A549 (cell line): ENCODE measurements around the gene COL5A1. TPM values are rescaled to one million over a fixed set of nuclear protein-coding genes. Genes with fewer than 3 reads are reported as not detected.

Experiments used
- ATAC-seq, 2 experiments: fragments of 200-7000 bp in 1 of 2; fragments of >200 bp in 1 of 2; cut with Nextera tagmentation in 1 of 2; cut with Tn5 transposase in 1 of 2; 3 replicates each; pipeline versions ENCODE4 v1.8.0 to v1.9.1; 2018 to 2020; ENCODE audit warnings: mild to moderate bottlenecking in 1 of 2, moderate library complexity in 1 of 2
- CTCF ChIA-PET: fragments of 300-600 bp; sonication (Branson Sonifier 250); formaldehyde crosslinking; extraction: SDS; loops from one replicate; lab custom pipeline; 2021; ENCODE audit warnings: antibody characterized with exemption, inconsistent platforms; lab: Yijun Ruan, JAX
- POLR2A ChIA-PET: fragments of 350-600 bp; formaldehyde crosslinking; extraction: SDS; loops from one replicate; lab custom pipeline; 2021; ENCODE audit warnings: antibody characterized with exemption, inconsistent platforms; lab: Yijun Ruan, JAX
- DNase-seq, 2 experiments: peaks; one replicate each; pipeline versions ENCODE4 v3.0.0 to v3.0.0-alpha.2; 2011 to 2016; ENCODE audit warnings: low read depth in 1 of 2, low spot score in 1 of 2
- FAIRE-seq: peaks from 2 replicates; lab custom pipeline; 2011; peaks lifted over from hg19 to GRCh38; lab: Jason Lieb, UNC
- H3K27ac ChIP-seq, 2 experiments: fragments of >200 bp; sonication (Bioruptor Twin); formaldehyde crosslinking; 3 replicates each; pipeline ENCODE4 v1.5.1; 2016 to 2017
- H3K4me1 ChIP-seq: fragments of >200 bp; sonication (Bioruptor Twin); formaldehyde crosslinking; 3 replicates; pipeline ENCODE4 v1.6.1; 2016
- H3K4me2 ChIP-seq: fragments of >200 bp; sonication (Bioruptor Twin); formaldehyde crosslinking; 3 replicates; pipeline ENCODE4 v1.6.1; 2016
- H3K4me3 ChIP-seq: fragments of >200 bp; sonication (Bioruptor Twin); formaldehyde crosslinking; 3 replicates; pipeline ENCODE4 v1.5.1; 2016
- H3K9me3 ChIP-seq: fragments of >200 bp; sonication (Bioruptor Twin); formaldehyde crosslinking; 3 replicates; pipeline ENCODE4 v1.6.1; 2016
- BCL3 ChIP-seq: fragments of >200 bp; sonication (Bioruptor Twin); formaldehyde crosslinking; IDR thresholded peaks from 3 replicates; pipeline ENCODE4 v1.6.1; 2016
- BHLHE40 ChIP-seq: IDR thresholded peaks from 2 replicates; pipeline ENCODE4 v1.6.1; 2012; ENCODE audit warnings: low read depth, low read length, inconsistent platforms
- CBX2 ChIP-seq: fragments of 200-600 bp; sonication (generic); IDR thresholded peaks from 2 replicates; pipeline ENCODE4 v1.6.1; 2016; ENCODE audit warnings: low read depth, mild to moderate bottlenecking, borderline replicate concordance
- CBX8 ChIP-seq: fragments of 200-600 bp; sonication (generic); IDR thresholded peaks from 2 replicates; pipeline ENCODE4 v1.6.1; 2016
- CEBPB ChIP-seq, 2 experiments: fragments of >200 bp in 1 of 2; sonication (Bioruptor Twin) in 1 of 2; formaldehyde crosslinking in 1 of 2; IDR thresholded peaks; 2 replicates each; pipeline ENCODE4 v1.6.1; 2012 to 2016
- CHD2 ChIP-seq: fragments of 150-350 bp; IDR thresholded peaks from 2 replicates; pipeline ENCODE4 v1.6.1; 2014; ENCODE audit warnings: low read length; ENCODE audit not compliant: partially characterized antibody
- CTCF ChIP-seq: fragments of >200 bp; sonication (Bioruptor Twin); formaldehyde crosslinking; IDR thresholded peaks from 3 replicates; pipeline ENCODE4 v1.5.1; 2016
- EHMT2 ChIP-seq: fragments of 200-600 bp; sonication (generic); IDR thresholded peaks from 2 replicates; pipeline ENCODE4 v1.6.1; 2016; ENCODE audit warnings: antibody characterized with exemption, low read depth, mild to moderate bottlenecking, moderate library complexity
- FOXS1 ChIP-seq: fragments of 250-450 bp; sonication (Bioruptor Pico); IDR thresholded peaks from 2 replicates; pipeline ENCODE4 v1.5.0; 2020; ENCODE audit warnings: mild to moderate bottlenecking, moderate library complexity
- GATA3 ChIP-seq: IDR thresholded peaks from 2 replicates; pipeline ENCODE4 v1.6.1; 2012; ENCODE audit warnings: borderline replicate concordance
- HDAC2 ChIP-seq: fragments of 200-600 bp; sonication (generic); IDR thresholded peaks from 2 replicates; pipeline ENCODE4 v1.6.1; 2016
- HEYL ChIP-seq: fragments of 250-450 bp; sonication (Bioruptor Pico); IDR thresholded peaks from 2 replicates; pipeline ENCODE4 v1.8.0; 2021; ENCODE audit warnings: mild to moderate bottlenecking, moderate library complexity
- HOXA7 ChIP-seq: fragments of 250-450 bp; sonication (Bioruptor Pico); IDR thresholded peaks from 2 replicates; pipeline ENCODE4 v1.5.0; 2020; ENCODE audit warnings: mild to moderate bottlenecking, moderate library complexity
- HOXB5 ChIP-seq: fragments of 250-450 bp; sonication (Bioruptor Pico); IDR thresholded peaks from 2 replicates; pipeline ENCODE4 v1.5.0; 2020; ENCODE audit warnings: mild to moderate bottlenecking, moderate library complexity
- JUNB ChIP-seq: fragments of >200 bp; sonication (Bioruptor Twin); formaldehyde crosslinking; IDR thresholded peaks from 2 replicates; pipeline ENCODE4 v1.6.1; 2016
- KDM1A ChIP-seq: fragments of 200-600 bp; sonication (generic); IDR thresholded peaks from 2 replicates; pipeline ENCODE4 v1.6.1; 2016; ENCODE audit warnings: low read depth, mild to moderate bottlenecking
- MAFK ChIP-seq: fragments of 450-650 bp; IDR thresholded peaks from 2 replicates; pipeline ENCODE4 v1.6.1; 2014; ENCODE audit not compliant: partially characterized antibody
- MAZ ChIP-seq: fragments of 150-350 bp; IDR thresholded peaks from 2 replicates; pipeline ENCODE4 v1.6.1; 2014; ENCODE audit warnings: antibody characterized with exemption, low read depth, low read length, borderline replicate concordance
- NFE2L2 ChIP-seq: fragments of 150-350 bp; conservative IDR thresholded peaks from 2 replicates; pipeline ENCODE4 v1.6.1; 2014; ENCODE audit warnings: low read length
- NR3C1 ChIP-seq: fragments of >200 bp; sonication (Bioruptor Twin); formaldehyde crosslinking; IDR thresholded peaks from 3 replicates; pipeline ENCODE4 v1.6.1; 2017
- PBX3 ChIP-seq: IDR thresholded peaks from 2 replicates; pipeline ENCODE4 v1.6.1; 2012
- POLR2A ChIP-seq: IDR thresholded peaks from 2 replicates; pipeline ENCODE4 v1.6.1; 2012; ENCODE audit warnings: mild to moderate bottlenecking, low read length
- RAD21 ChIP-seq, 2 experiments: fragments of >200 bp in 1 of 2; sonication (Bioruptor Twin) in 1 of 2; formaldehyde crosslinking in 1 of 2; IDR thresholded peaks in 1 of 2; conservative IDR thresholded peaks in 1 of 2; 2 replicates in 1 of 2; 3 replicates in 1 of 2; pipeline ENCODE4 v1.6.1; 2012 to 2018; ENCODE audit warnings: inconsistent platforms in 1 of 2
- RARB ChIP-seq: fragments of 250-450 bp; sonication (Bioruptor Pico); IDR thresholded peaks from 2 replicates; pipeline ENCODE4 v1.8.0; 2021; ENCODE audit warnings: mild to moderate bottlenecking, moderate library complexity
- RFX5 ChIP-seq: fragments of 450-650 bp; IDR thresholded peaks from 2 replicates; pipeline ENCODE4 v1.7.1; 2014; ENCODE audit warnings: antibody characterized with exemption, mild to moderate bottlenecking, moderate library complexity
- SMC3 ChIP-seq: fragments of >200 bp; sonication (Bioruptor Twin); formaldehyde crosslinking; IDR thresholded peaks from 3 replicates; pipeline ENCODE4 v1.6.1; 2018; ENCODE audit warnings: inconsistent platforms
- ZC3H11A ChIP-seq: fragments of 450-650 bp; IDR thresholded peaks from 2 replicates; pipeline ENCODE4 v1.6.1; 2014; ENCODE audit warnings: antibody characterized with exemption, mild to moderate bottlenecking
- ZNF302 ChIP-seq: fragments of 250-450 bp; sonication (Bioruptor Pico); IDR thresholded peaks from 2 replicates; pipeline ENCODE4 v1.9.0; 2021; ENCODE audit warnings: inconsistent platforms, mild to moderate bottlenecking, moderate library complexity
- ZSCAN20 ChIP-seq: fragments of 250-450 bp; sonication (Bioruptor Pico); IDR thresholded peaks from 2 replicates; pipeline ENCODE4 v1.8.0; 2022; ENCODE audit warnings: mild to moderate bottlenecking, moderate library complexity
- WGBS: methylation state at CpG from one replicate; pipeline ENCODE4 v1.1.6; 2017; ENCODE audit errors: missing lambda C conversion rate; 5-methylcytosine and 5-hydroxymethylcytosine counted together
- polyA plus RNA-seq, 4 experiments: library from polyadenylated mRNA; depleted of rRNA in 3 of 4; stranded (reverse); fragments of >200 nt; fragmentation: RNase III in 1 of 4; extraction: RNeasy Plus Mini Kit Qiagen cat#74134 plus additional on column Dnase treatment in 1 of 4; gene quantifications; 2 replicates in 3 of 4; 3 replicates in 1 of 4; pipeline ENCODE4 v1.2.3, GENCODE V29; 2011 to 2017
- TF ChIP-seq, protein P1 (sequence below): fragments of >200 bp; sonication (Bioruptor Twin); formaldehyde crosslinking; IDR thresholded peaks from 2 replicates; pipeline ENCODE4 v1.6.1; 2016
- TF ChIP-seq, protein P2 (sequence below): fragments of 450-650 bp; IDR thresholded peaks from 2 replicates; pipeline ENCODE4 v1.6.1; 2014; ENCODE audit warnings: antibody characterized with exemption

Gene COL5A1
- polyA plus RNA-seq, 2 of the 4 experiments (the other 2 are of a cell fraction): 16.1 to 67.5 TPM

- FAIRE-seq: no peak
- H3K4me2 ChIP-seq: no peak overlapping the region
- ChIA-PET CTCF (interaction anchor here (0.6 to 6.7 kb wide), 35 partner anchors 10 to 498 kb away, joined by 3 to 70 read pairs (median 4); no protein-coding TSS in a partner anchor), POLR2A (no interaction called here)
- ATAC-seq: no peak
- WGBS: 87% methylated on average over 11 of the region's 17 CpGs
- H3K27ac ChIP-seq: peak overlapping the region in 1 of 2 experiments; percentile 44; a peak in 2 of 6 replicates
- H3K4me1 ChIP-seq: peaks cover 10% of the 10 kb centered on the region
- no peaks in the 10 kb centered on the region for H3K9me3 ChIP-seq
- no peak for DNase-seq
- TF ChIP-seq POLR2A (no peak), NFE2L2 (no peak), RAD21 (conservative IDR thresholded peaks at IDR 0.05 in 1 of 2, IDR thresholded peaks at IDR 0.05 in 1 of 2) (no peak), GATA3 (no peak), RARB (CRISPR knock-in tag) (no peak), HDAC2 (no peak), RFX5 (no peak), PBX3 (no peak), CHD2 (no peak), MAFK (no peak), BCL3 (no peak), ZSCAN20 (no peak), CBX2 (no peak), HOXA7 (no peak), HOXB5 (CRISPR knock-in tag) (no peak), HEYL (CRISPR knock-in tag) (no peak), ZNF302 (CRISPR knock-in tag) (no peak)
- TF ChIP-seq, protein P1, sequence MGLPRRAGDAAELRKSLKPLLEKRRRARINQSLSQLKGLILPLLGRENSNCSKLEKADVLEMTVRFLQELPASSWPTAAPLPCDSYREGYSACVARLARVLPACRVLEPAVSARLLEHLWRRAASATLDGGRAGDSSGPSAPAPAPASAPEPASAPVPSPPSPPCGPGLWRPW: no peak
- TF ChIP-seq, all 56 proteins: peak for 0
- H3K4me3 ChIP-seq: no peak overlapping the region
These were observed 47.2 kb downstream of the COL5A1 start for GRCh38 chr9:134688661-134689320.

GRCh38 chr9:134689321-134690181 lies 47.9 kb downstream of the COL5A1 start:
- no peaks in the 10 kb centered on the region for H3K9me3 ChIP-seq
- peaks cover 10% of the 10 kb centered on the region for H3K4me1 ChIP-seq
- POLR2A ChIA-PET: no interaction called here
- H3K4me2 ChIP-seq: no peak overlapping the region
- DNase-seq (peak; percentile 59 to 82), FAIRE-seq (peak; percentile 36), ATAC-seq (peak; percentile 89 to 98)
- CTCF ChIA-PET: interaction anchor here (0.6 to 6.7 kb wide), 41 partner anchors 9 to 499 kb away, joined by 3 to 70 read pairs (median 4); no protein-coding TSS in a partner anchor
- peak overlapping the region; percentile 17 to 64; a peak in 3 of 6 replicates for H3K27ac ChIP-seq
- H3K4me3 ChIP-seq: no peak overlapping the region
- WGBS: 34% methylated on average over 18 of the region's 20 CpGs
- peak; percentile 42 to 44 for TF ChIP-seq RAD21 (conservative IDR thresholded peaks at IDR 0.05 in 1 of 2, IDR thresholded peaks at IDR 0.05 in 1 of 2)
- no peak for TF ChIP-seq CEBPB (IDR thresholded peaks at IDR 0.05)
- no peak for TF ChIP-seq BHLHE40
- peak; percentile 59 for TF ChIP-seq CTCF
- TF ChIP-seq MAZ: no peak
- TF ChIP-seq EHMT2: no peak
- TF ChIP-seq ZNF302 (CRISPR knock-in tag): no peak
- no peak for TF ChIP-seq HOXB5 (CRISPR knock-in tag)
- TF ChIP-seq ZC3H11A: no peak
- no peak for TF ChIP-seq FOXS1 (CRISPR knock-in tag)
- TF ChIP-seq HDAC2: no peak
- no peak for TF ChIP-seq NR3C1
- TF ChIP-seq, protein P2, sequence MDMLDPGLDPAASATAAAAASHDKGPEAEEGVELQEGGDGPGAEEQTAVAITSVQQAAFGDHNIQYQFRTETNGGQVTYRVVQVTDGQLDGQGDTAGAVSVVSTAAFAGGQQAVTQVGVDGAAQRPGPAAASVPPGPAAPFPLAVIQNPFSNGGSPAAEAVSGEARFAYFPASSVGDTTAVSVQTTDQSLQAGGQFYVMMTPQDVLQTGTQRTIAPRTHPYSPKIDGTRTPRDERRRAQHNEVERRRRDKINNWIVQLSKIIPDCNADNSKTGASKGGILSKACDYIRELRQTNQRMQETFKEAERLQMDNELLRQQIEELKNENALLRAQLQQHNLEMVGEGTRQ: no peak
- TF ChIP-seq CBX2: no peak
- no peak for TF ChIP-seq KDM1A
- TF ChIP-seq SMC3: peak; percentile 55
- TF ChIP-seq JUNB: no peak
- no peak for TF ChIP-seq HOXA7
- TF ChIP-seq CBX8: no peak
